Colonic mucosa (tissue), 4 donors: ENCODE data around the gene INTS14. TPM values are rescaled to one million over a fixed set of nuclear protein-coding genes. Genes with fewer than 3 reads are reported as not detected.

ENCODE experiments used
- DNase-seq: peaks from one replicate; pipeline ENCODE4 v3.0.0-alpha.2; 2020
- H3K27ac ChIP-seq: fragments of 200-600 bp; one replicate; pipeline ENCODE4 v1.8.0; 2021
- H3K27me3 ChIP-seq: fragments of 200-600 bp; one replicate; pipeline ENCODE4 v1.8.0; 2021
- H3K36me3 ChIP-seq: fragments of 200-600 bp; one replicate; pipeline ENCODE4 v1.8.0; 2021
- H3K4me1 ChIP-seq: fragments of 200-600 bp; one replicate; pipeline ENCODE4 v1.8.0; 2021; ENCODE audit warnings: mild to moderate bottlenecking
- H3K4me3 ChIP-seq: fragments of 200-600 bp; one replicate; pipeline ENCODE4 v1.8.0; 2021
- H3K9ac ChIP-seq, 2 donors: one replicate each; pipeline ENCODE4 v1.7.0; 2013; ENCODE audit warnings: control low read depth in 2 of 2, low read depth in 2 of 2, low read length in 2 of 2
- H3K9me3 ChIP-seq: fragments of 200-600 bp; one replicate; pipeline ENCODE4 v1.8.0; 2021
- intact Hi-C: fragments of 100-400 bp; cut with DNase I; formaldehyde crosslinking; loops from one replicate; pipeline ENCODE4 v1.14.1; 2022
- total RNA-seq, 2 donors: library from RNA; stranded (reverse); fragmentation: NEBNext Ultra II Directional in 1 of 2; extraction: Animal tissue kit (Norgen Biotek cat#: 25700) in 1 of 2; gene quantifications; one replicate each; pipeline ENCODE4 v1.2.1, GENCODE V29; 2021
- TF ChIP-seq, protein P1 (sequence below): fragments of 200-600 bp; IDR thresholded peaks from one replicate; pipeline ENCODE4 v1.8.0; 2022; ENCODE audit warnings: antibody characterized with exemption, mild to moderate bottlenecking
- donor health status: healthy.
- donor health status: DM: no; HTN: no; CAD: no.
- donor health status: DM: no; HTN: no; CAD: no.

INTS14 gene
- total RNA-seq, 2 donors from 2014 or later, result 37.2 to 41.1 TPM

DNA sequence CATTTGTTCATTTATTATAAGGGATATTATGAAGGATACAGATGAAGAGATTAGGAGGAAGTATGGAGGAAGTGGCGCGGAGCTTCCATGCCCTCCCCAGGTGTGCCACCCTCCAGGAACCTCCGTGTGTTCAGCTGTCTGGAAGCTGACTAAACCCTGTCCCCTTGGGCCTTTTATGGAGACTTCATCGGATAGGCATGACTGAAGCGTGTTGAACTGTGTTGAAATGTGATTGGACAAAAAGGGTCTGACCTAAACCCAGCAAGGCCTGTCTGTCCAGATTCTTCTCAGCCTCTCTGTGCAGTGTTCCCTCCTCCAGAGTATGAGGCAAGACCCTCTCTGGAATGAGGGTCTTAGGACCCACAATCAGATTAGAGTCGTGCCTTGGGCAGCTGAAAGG, 49.0 kb downstream of the INTS14 start:
- intact Hi-C loops, result no loop called here
- Histone ChIP-seq H3K27me3 (no peaks in the 10 kb centered on the region), H3K27ac (no peak overlapping the region), H3K9ac (no peak overlapping the region), H3K4me1 (no peaks in the 10 kb centered on the region), H3K9me3 (no peaks in the 10 kb centered on the region), H3K36me3 (peaks cover 3% of the 10 kb centered on the region), H3K4me3 (no peak overlapping the region)
- TF ChIP-seq, protein P1, sequence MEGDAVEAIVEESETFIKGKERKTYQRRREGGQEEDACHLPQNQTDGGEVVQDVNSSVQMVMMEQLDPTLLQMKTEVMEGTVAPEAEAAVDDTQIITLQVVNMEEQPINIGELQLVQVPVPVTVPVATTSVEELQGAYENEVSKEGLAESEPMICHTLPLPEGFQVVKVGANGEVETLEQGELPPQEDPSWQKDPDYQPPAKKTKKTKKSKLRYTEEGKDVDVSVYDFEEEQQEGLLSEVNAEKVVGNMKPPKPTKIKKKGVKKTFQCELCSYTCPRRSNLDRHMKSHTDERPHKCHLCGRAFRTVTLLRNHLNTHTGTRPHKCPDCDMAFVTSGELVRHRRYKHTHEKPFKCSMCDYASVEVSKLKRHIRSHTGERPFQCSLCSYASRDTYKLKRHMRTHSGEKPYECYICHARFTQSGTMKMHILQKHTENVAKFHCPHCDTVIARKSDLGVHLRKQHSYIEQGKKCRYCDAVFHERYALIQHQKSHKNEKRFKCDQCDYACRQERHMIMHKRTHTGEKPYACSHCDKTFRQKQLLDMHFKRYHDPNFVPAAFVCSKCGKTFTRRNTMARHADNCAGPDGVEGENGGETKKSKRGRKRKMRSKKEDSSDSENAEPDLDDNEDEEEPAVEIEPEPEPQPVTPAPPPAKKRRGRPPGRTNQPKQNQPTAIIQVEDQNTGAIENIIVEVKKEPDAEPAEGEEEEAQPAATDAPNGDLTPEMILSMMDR, result no peak
- DNase-seq, result no peak

DNA sequence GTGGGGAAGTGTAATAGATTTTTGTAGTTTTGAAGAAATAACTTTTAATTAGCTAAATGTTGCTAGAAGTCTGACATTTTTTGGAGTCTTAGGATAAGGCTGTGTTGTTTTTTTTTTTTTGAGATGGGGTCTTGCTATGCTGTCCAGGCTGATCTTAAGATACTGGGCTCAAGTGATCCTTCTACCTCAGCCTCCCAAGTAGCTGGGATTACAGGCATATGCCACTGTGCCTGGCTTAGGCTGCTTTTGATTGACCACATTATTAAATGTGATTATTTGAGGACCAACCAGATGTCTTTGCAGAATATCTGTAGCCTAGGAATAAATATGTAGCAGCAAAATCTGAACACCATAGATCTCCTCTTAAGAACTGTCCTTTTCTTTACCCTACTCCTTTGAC, 51.0 kb downstream of the INTS14 start:
- H3K9me3 ChIP-seq, result no peaks in the 10 kb centered on the region
- peaks cover 3% of the 10 kb centered on the region for H3K36me3 ChIP-seq

DNA sequence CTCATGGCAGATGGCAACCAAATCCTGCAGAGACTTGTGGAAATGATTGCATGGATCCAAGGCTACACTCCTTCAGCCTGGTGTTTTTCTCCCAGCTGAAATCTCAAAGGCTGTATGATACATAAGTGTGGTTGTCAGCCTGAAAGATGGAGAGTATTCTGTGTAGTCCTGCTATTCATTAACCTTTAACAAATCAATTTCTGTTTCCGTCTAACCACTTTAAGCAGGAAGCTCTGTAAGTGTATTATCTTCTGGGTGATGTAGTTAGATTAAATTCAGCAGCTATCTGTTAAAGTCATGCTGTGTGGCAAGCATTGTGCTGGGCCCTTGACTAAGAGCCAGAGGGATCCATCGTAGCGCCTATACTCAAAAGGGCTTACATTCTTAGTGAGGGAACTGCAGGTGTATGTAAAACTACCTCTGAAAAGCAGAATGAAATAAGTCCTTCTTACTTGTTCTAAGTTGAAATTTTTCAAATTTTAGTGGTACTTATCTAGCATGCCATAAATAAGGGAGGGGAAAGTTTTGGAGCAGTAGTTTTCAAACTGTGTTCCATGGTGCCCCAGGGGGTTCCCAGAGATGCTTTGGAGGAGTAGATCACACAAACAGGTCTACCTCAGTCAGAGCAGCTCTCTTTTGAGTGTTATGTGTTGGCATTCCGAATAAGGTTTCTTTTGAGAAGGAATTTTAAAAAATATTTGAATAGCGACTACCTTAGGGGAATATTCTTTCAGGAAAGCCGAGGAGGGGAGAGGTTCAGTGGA, 51.8 kb downstream of the INTS14 start:
- H3K36me3 ChIP-seq, result peaks cover 3% of the 10 kb centered on the region
- H3K27ac ChIP-seq, result no peak overlapping the region
- intact Hi-C loops, result no loop called here
- DNase-seq, result no peak
- TF ChIP-seq, protein P1, result no peak
- no peaks in the 10 kb centered on the region for H3K9me3 ChIP-seq
- H3K4me3 ChIP-seq, result no peak overlapping the region
- H3K4me1 ChIP-seq, result no peaks in the 10 kb centered on the region
- H3K9ac ChIP-seq, result no peak overlapping the region
- H3K27me3 ChIP-seq, result no peaks in the 10 kb centered on the region

More for the DNA sequence above, 51.0 kb downstream of the INTS14 start:
- no peak overlapping the region for H3K4me3 ChIP-seq
- intact Hi-C loops, result no loop called here
- H3K4me1 ChIP-seq, result no peaks in the 10 kb centered on the region
- no peak overlapping the region for H3K27ac ChIP-seq
- no peak overlapping the region for H3K9ac ChIP-seq
- no peaks in the 10 kb centered on the region for H3K27me3 ChIP-seq
- TF ChIP-seq, protein P1, result no peak
- no peak for DNase-seq

GRCh38 chr15:65558336-65558735, 52.6 kb downstream of the INTS14 start:
- peaks cover 3% of the 10 kb centered on the region for H3K36me3 ChIP-seq
- no peaks in the 10 kb centered on the region for H3K9me3 ChIP-seq
- H3K9ac ChIP-seq, result no peak overlapping the region
- DNase-seq, result no peak
- TF ChIP-seq, protein P1, result no peak
- no peaks in the 10 kb centered on the region for H3K27me3 ChIP-seq
- H3K27ac ChIP-seq, result no peak overlapping the region
- no peak overlapping the region for H3K4me3 ChIP-seq
- intact Hi-C loops, result no loop called here
- H3K4me1 ChIP-seq, result no peaks in the 10 kb centered on the region

GRCh38 chr15:65556622-65557021, 54.3 kb downstream of the INTS14 start:
- Histone ChIP-seq H3K36me3 (no peaks in the 10 kb centered on the region), H3K27ac (no peak overlapping the region)
- intact Hi-C loops, result no loop called here

More at GRCh38 chr15:65556622-65557021, 54.3 kb downstream of the INTS14 start:
- H3K9me3 ChIP-seq, result no peaks in the 10 kb centered on the region
- no peaks in the 10 kb centered on the region for H3K4me1 ChIP-seq
- DNase-seq, result no peak
- no peak overlapping the region for H3K9ac ChIP-seq
- H3K27me3 ChIP-seq, result no peaks in the 10 kb centered on the region
- TF ChIP-seq, protein P1, result no peak
- no peak overlapping the region for H3K4me3 ChIP-seq
